Measurements from ENCODE around the gene WBP11. TPM values are rescaled to one million over a fixed set of nuclear protein-coding genes. Genes with fewer than 3 reads are reported as not detected.

WBP11 gene
- total RNA-seq, 1 experiment from 2014 or later = 111 TPM

GRCh38 chr12:14828892-14829291 is 25.6 kb upstream of the WBP11 start:
- no peak for DNase-seq (ENCODE audit: low spot score)
- ChIA-PET POLR2A (interaction anchor here (0.8 kb wide), 1 partner anchor 26 kb away, joined by 3 read pairs; the partner anchor contains the start of genes C12orf60 and WBP11), CTCF (interaction anchor here (1.2 to 1.9 kb wide), 2 partner anchors 18 to 167 kb away, joined by 3 to 10 read pairs; no protein-coding TSS in a partner anchor)
- Mint-ChIP-seq H3K27me3 (ENCODE audit: low read depth) (no peaks in the 10 kb centered on the region), H3K9me3 (peaks cover 4% of the 10 kb centered on the region; the same call in 1 of the 2 replicates), H3K27ac (no peak overlapping the region), H3K4me3 (no peak overlapping the region), H3K4me1 (peaks cover 4% of the 10 kb centered on the region), H3K36me3 (no peaks in the 10 kb centered on the region)
- no peak for TF ChIP-seq MYBL2 (CRISPR knock-in tag; IDR thresholded peaks at IDR 0.05)
- TF ChIP-seq, protein P1, sequence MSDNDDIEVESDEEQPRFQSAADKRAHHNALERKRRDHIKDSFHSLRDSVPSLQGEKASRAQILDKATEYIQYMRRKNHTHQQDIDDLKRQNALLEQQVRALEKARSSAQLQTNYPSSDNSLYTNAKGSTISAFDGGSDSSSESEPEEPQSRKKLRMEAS (CRISPR knock-in tag; IDR thresholded peaks at IDR 0.05) = no peak
- TF ChIP-seq NFYB (CRISPR knock-in tag; conservative IDR thresholded peaks at IDR 0.05; ENCODE audit: low read depth) = peak; percentile 70
- ATAC-seq = peak; percentile 91

GRCh38 chr12:14827043-14827442 is 23.8 kb upstream of the WBP11 start:
- Mint-ChIP-seq H3K27ac (no peak overlapping the region), H3K27me3 (ENCODE audit: low read depth) (no peaks in the 10 kb centered on the region), H3K4me3 (no peak overlapping the region), H3K9me3 (peaks cover 4% of the 10 kb centered on the region; the same call in 1 of the 2 replicates), H3K4me1 (peaks cover 4% of the 10 kb centered on the region), H3K36me3 (no peaks in the 10 kb centered on the region)
- ATAC-seq = no peak
- no peak for DNase-seq (ENCODE audit: low spot score)
- no peak for TF ChIP-seq TEAD4 (CRISPR knock-in tag; IDR thresholded peaks at IDR 0.05)
- no peak for TF ChIP-seq FOXJ3 (CRISPR knock-in tag; IDR thresholded peaks at IDR 0.05; ENCODE audit: borderline replicate concordance)
- TF ChIP-seq NFE2L1 (CRISPR knock-in tag; IDR thresholded peaks at IDR 0.05) = no peak
- no peak for TF ChIP-seq ATF1 (CRISPR knock-in tag; IDR thresholded peaks at IDR 0.05)
- no peak for TF ChIP-seq IRF1 (CRISPR knock-in tag; IDR thresholded peaks at IDR 0.05)
- no peak for TF ChIP-seq ESRRA (CRISPR knock-in tag; IDR thresholded peaks at IDR 0.05; ENCODE audit: borderline replicate concordance)
- TF ChIP-seq, protein P2, sequence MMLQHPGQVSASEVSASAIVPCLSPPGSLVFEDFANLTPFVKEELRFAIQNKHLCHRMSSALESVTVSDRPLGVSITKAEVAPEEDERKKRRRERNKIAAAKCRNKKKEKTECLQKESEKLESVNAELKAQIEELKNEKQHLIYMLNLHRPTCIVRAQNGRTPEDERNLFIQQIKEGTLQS (CRISPR knock-in tag; conservative IDR thresholded peaks at IDR 0.05) = no peak
- TF ChIP-seq ARID4B (CRISPR knock-in tag; IDR thresholded peaks at IDR 0.05; ENCODE audit: borderline replicate concordance) = no peak
- TF ChIP-seq, protein P3, sequence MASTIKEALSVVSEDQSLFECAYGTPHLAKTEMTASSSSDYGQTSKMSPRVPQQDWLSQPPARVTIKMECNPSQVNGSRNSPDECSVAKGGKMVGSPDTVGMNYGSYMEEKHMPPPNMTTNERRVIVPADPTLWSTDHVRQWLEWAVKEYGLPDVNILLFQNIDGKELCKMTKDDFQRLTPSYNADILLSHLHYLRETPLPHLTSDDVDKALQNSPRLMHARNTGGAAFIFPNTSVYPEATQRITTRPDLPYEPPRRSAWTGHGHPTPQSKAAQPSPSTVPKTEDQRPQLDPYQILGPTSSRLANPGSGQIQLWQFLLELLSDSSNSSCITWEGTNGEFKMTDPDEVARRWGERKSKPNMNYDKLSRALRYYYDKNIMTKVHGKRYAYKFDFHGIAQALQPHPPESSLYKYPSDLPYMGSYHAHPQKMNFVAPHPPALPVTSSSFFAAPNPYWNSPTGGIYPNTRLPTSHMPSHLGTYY (CRISPR knock-in tag; IDR thresholded peaks at IDR 0.05) = no peak
- no peak for TF ChIP-seq ZNF671 (CRISPR knock-in tag; IDR thresholded peaks at IDR 0.05)
- no peak for TF ChIP-seq ZNF532 (CRISPR knock-in tag; IDR thresholded peaks at IDR 0.05; ENCODE audit: borderline replicate concordance)
- ChIA-PET POLR2A (no interaction called here), CTCF (no interaction called here)
